Measurements from ENCODE around the gene SYT14.

SYT14 gene

DNA sequence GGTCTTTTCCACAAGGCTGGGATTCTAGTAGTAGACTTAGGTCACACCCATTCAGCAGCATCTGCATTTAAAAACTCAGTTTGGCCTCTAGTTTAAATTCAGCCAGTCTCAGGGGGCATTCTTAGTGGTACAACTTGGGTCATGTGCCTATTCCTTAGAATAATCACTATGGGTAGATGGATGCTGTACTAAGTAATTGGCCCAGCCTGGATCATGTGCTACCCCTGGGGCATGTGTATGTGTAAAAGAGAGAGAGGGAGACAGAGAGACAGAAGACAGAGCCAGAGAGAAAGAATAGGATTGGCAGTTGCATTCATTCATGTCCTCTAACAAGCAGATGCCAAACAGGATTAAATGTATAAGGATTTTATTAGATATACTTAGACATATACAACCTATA, 13.6 kb upstream of the SYT14 start:
- H4K20me1 ChIP-seq (ENCODE audit: insufficient read depth, low read length), result no peaks in the 10 kb centered on the region
- no peak for DNase-seq
- no peaks in the 10 kb centered on the region for H3K9me2 ChIP-seq (replicated peaks; ENCODE audit: insufficient read depth, low read length)
- no peaks in the 10 kb centered on the region for H3K36me3 ChIP-seq (replicated peaks; ENCODE audit: insufficient read depth, low read length)
- no peak overlapping the region for H3K9ac ChIP-seq (ENCODE audit: low read length)
- H3K27me3 ChIP-seq (replicated peaks; ENCODE audit: insufficient read depth, low read length), result no peaks in the 10 kb centered on the region
- H3K4me3 ChIP-seq (ENCODE audit: low read length), result no peak overlapping the region
- H2AFZ ChIP-seq (ENCODE audit: low read length), result no peak overlapping the region
- H3K4me2 ChIP-seq (ENCODE audit: low read depth, low read length), result no peak overlapping the region
- H3F3A ChIP-seq (ENCODE audit: insufficient read depth, low read length), result no peaks in the 10 kb centered on the region
- H3K9me3 ChIP-seq (replicated peaks; ENCODE audit: insufficient read depth, low read length), result no peaks in the 10 kb centered on the region
- no peak overlapping the region for H3K27ac ChIP-seq (ENCODE audit: low read length)
- TF ChIP-seq, protein P1, sequence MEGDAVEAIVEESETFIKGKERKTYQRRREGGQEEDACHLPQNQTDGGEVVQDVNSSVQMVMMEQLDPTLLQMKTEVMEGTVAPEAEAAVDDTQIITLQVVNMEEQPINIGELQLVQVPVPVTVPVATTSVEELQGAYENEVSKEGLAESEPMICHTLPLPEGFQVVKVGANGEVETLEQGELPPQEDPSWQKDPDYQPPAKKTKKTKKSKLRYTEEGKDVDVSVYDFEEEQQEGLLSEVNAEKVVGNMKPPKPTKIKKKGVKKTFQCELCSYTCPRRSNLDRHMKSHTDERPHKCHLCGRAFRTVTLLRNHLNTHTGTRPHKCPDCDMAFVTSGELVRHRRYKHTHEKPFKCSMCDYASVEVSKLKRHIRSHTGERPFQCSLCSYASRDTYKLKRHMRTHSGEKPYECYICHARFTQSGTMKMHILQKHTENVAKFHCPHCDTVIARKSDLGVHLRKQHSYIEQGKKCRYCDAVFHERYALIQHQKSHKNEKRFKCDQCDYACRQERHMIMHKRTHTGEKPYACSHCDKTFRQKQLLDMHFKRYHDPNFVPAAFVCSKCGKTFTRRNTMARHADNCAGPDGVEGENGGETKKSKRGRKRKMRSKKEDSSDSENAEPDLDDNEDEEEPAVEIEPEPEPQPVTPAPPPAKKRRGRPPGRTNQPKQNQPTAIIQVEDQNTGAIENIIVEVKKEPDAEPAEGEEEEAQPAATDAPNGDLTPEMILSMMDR (IDR thresholded peaks at IDR 0.05; ENCODE audit: low read length), result no peak
- TF ChIP-seq EZH2 (optimal IDR thresholded peaks at IDR 0.05; ENCODE audit: low read depth, low read length) (no peak), EZH2phosphoT487 (IDR thresholded peaks at IDR 0.05; ENCODE audit: low read length) (no peak)
- no peaks in the 10 kb centered on the region for H3K79me2 ChIP-seq (ENCODE audit: low read length)
- H3K4me1 ChIP-seq (ENCODE audit: low read length), result no peaks in the 10 kb centered on the region

DNA sequence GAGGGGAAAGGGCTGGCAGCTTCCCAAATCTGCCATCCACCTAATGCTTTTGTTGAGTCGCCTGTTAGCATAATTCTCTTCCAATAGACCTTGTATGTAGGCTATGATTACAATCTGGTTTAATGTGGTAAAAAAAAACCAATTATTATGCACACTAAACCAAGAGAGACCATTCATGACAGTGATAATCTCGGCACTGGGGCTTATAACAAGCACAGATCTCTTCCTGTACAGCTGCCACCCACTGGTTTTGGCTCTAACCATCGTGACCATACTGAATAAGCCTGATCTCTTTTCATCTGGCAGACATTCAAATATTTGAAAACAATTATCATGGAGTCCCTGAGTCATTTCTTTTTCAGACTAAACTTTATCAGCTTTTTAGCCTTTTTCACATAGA, 12.0 kb upstream of the SYT14 start:
- DNase-seq, result no peak
- TF ChIP-seq EZH2phosphoT487 (IDR thresholded peaks at IDR 0.05; ENCODE audit: low read length) (no peak), EZH2 (optimal IDR thresholded peaks at IDR 0.05; ENCODE audit: low read depth, low read length) (no peak)
- TF ChIP-seq, protein P1 (IDR thresholded peaks at IDR 0.05; ENCODE audit: low read length), result no peak
- Histone ChIP-seq H3F3A (ENCODE audit: insufficient read depth, low read length) (no peaks in the 10 kb centered on the region), H3K4me2 (ENCODE audit: low read depth, low read length) (no peak overlapping the region), H3K4me1 (ENCODE audit: low read length) (no peaks in the 10 kb centered on the region), H3K27ac (ENCODE audit: low read length) (no peak overlapping the region), H3K79me2 (ENCODE audit: low read length) (no peaks in the 10 kb centered on the region), H3K9me3 (replicated peaks; ENCODE audit: insufficient read depth, low read length) (no peaks in the 10 kb centered on the region), H3K36me3 (replicated peaks; ENCODE audit: insufficient read depth, low read length) (no peaks in the 10 kb centered on the region), H3K9me2 (replicated peaks; ENCODE audit: insufficient read depth, low read length) (no peaks in the 10 kb centered on the region), H3K9ac (ENCODE audit: low read length) (no peak overlapping the region), H3K27me3 (replicated peaks; ENCODE audit: insufficient read depth, low read length) (no peaks in the 10 kb centered on the region), H4K20me1 (ENCODE audit: insufficient read depth, low read length) (no peaks in the 10 kb centered on the region), H2AFZ (ENCODE audit: low read length) (no peak overlapping the region), H3K4me3 (ENCODE audit: low read length) (no peak overlapping the region)

DNA sequence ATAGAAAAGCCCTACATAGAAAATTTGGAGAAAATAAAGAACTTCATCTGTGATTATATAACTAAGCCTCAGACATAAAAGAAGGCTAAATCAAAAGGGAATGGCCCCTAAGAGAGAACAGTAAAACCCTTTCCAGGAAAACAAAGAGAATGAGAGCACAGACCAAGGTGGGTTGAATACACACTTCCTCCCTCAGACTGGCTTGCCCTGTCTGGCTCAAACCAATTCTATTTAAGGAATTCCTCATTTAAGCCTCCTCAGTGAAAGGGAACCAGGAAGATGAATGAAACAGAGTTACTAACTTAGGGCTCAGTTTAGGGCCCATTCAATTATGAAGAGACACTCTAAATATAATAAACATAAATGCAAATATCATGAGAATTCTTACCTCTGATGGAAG, 10.6 kb upstream of the SYT14 start:
- Histone ChIP-seq H3K27me3 (replicated peaks; ENCODE audit: insufficient read depth, low read length) (no peaks in the 10 kb centered on the region), H3K9ac (ENCODE audit: low read length) (no peak overlapping the region), H3K27ac (ENCODE audit: low read length) (no peak overlapping the region), H3K79me2 (ENCODE audit: low read length) (no peaks in the 10 kb centered on the region), H2AFZ (ENCODE audit: low read length) (no peak overlapping the region), H3K9me3 (replicated peaks; ENCODE audit: insufficient read depth, low read length) (no peaks in the 10 kb centered on the region), H3K36me3 (replicated peaks; ENCODE audit: insufficient read depth, low read length) (no peaks in the 10 kb centered on the region), H3K4me1 (ENCODE audit: low read length) (no peaks in the 10 kb centered on the region), H3K4me2 (ENCODE audit: low read depth, low read length) (no peak overlapping the region), H4K20me1 (ENCODE audit: insufficient read depth, low read length) (no peaks in the 10 kb centered on the region), H3F3A (ENCODE audit: insufficient read depth, low read length) (no peaks in the 10 kb centered on the region), H3K4me3 (ENCODE audit: low read length) (no peak overlapping the region), H3K9me2 (replicated peaks; ENCODE audit: insufficient read depth, low read length) (no peaks in the 10 kb centered on the region)
- no peak for DNase-seq
- TF ChIP-seq EZH2 (optimal IDR thresholded peaks at IDR 0.05; ENCODE audit: low read depth, low read length) (no peak), EZH2phosphoT487 (IDR thresholded peaks at IDR 0.05; ENCODE audit: low read length) (no peak)
- TF ChIP-seq, protein P1 (IDR thresholded peaks at IDR 0.05; ENCODE audit: low read length), result no peak
